Muscle layer of duodenum (tissue), 2 donors: Measurements from ENCODE around the gene EGLN2.
"Not testable (repeated sequence)": the region's sequence is repeated elsewhere in the genome, so short reads cannot be mapped to it uniquely, and the experiment has no call there.

Experiments
- H3K27ac ChIP-seq: one replicate; pipeline ENCODE4 v1.7.0; 2013; ENCODE audit warnings: mild to moderate bottlenecking, low read length
- H3K27me3 ChIP-seq: one replicate; pipeline ENCODE4 v1.7.0; 2013; ENCODE audit warnings: low read depth, mild to moderate bottlenecking, control low read depth, low read length
- H3K36me3 ChIP-seq, 2 donors: one replicate each; pipeline ENCODE4 v1.7.0; 2013; ENCODE audit warnings: low read length in 2 of 2, control low read depth in 1 of 2, mild to moderate bottlenecking in 1 of 2; ENCODE audit not compliant: insufficient read depth in 2 of 2, control insufficient read depth in 1 of 2
- H3K4me1 ChIP-seq, 2 donors: one replicate each; pipeline ENCODE4 v1.7.0; 2013; ENCODE audit warnings: low read length in 2 of 2, mild to moderate bottlenecking in 2 of 2, control low read depth in 1 of 2, moderate library complexity in 1 of 2; ENCODE audit not compliant: insufficient read depth in 2 of 2, control insufficient read depth in 1 of 2
- H3K4me3 ChIP-seq, 2 donors: one replicate each; pipeline ENCODE4 v1.7.0; 2013; ENCODE audit warnings: low read length in 2 of 2, low read depth in 1 of 2, mild to moderate bottlenecking in 1 of 2
- H3K9me3 ChIP-seq, 2 donors: one replicate each; pipeline ENCODE4 v1.7.0; 2013; ENCODE audit warnings: low read length in 2 of 2, control low read depth in 1 of 2, mild to moderate bottlenecking in 1 of 2; ENCODE audit not compliant: control insufficient read depth in 1 of 2
- donor health status: healthy.

Gene EGLN2

DNA sequence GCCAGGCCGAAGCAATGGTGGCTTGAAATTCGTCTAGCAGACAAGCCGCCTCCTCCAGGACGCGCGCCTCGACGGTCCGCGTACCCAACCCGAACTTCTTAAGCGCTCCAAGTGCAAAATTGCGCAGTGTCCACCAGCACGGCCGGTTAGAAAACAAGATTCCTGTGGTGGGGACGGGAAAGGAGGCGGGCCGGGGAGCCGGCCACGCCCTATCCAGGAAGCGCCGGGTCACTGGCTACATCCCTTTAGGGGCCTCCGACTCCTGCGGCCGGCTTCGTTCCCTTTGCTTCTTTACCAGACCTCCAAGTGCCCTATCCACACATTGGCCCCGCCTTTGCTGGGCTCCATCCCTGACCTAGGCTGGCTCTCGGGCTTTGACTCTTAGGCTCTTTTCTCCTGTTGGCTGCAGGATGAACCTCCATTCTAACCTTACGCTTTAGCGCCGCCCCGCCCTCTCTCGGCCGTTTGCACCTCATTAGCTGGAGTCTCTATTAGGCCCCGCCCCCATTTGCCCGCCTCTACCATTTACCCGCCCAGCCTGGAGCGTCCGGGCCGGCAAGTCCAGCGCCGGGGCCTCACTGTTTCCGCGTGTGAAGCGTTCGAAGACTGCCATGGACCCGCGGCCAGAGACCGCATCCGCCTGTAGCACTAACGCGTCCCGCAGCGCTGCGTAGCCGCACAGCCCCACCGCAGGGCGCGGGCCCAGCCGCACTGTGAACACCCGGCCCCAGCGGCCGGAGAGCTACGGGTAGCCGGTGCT lies 11.8 kb downstream of the EGLN2 start:
- H3K9me3 ChIP-seq, H3K27ac ChIP-seq, H3K27me3 ChIP-seq: not testable (repeated sequence)
- Histone ChIP-seq H3K4me1 (peaks cover 7 to 62% of the 10 kb centered on the region in 2 donors), H3K36me3 (peaks cover 11 to 17% of the 10 kb centered on the region in 2 donors), H3K4me3 (peak overlapping the region in 1 of 2 donors; percentile 54)

DNA sequence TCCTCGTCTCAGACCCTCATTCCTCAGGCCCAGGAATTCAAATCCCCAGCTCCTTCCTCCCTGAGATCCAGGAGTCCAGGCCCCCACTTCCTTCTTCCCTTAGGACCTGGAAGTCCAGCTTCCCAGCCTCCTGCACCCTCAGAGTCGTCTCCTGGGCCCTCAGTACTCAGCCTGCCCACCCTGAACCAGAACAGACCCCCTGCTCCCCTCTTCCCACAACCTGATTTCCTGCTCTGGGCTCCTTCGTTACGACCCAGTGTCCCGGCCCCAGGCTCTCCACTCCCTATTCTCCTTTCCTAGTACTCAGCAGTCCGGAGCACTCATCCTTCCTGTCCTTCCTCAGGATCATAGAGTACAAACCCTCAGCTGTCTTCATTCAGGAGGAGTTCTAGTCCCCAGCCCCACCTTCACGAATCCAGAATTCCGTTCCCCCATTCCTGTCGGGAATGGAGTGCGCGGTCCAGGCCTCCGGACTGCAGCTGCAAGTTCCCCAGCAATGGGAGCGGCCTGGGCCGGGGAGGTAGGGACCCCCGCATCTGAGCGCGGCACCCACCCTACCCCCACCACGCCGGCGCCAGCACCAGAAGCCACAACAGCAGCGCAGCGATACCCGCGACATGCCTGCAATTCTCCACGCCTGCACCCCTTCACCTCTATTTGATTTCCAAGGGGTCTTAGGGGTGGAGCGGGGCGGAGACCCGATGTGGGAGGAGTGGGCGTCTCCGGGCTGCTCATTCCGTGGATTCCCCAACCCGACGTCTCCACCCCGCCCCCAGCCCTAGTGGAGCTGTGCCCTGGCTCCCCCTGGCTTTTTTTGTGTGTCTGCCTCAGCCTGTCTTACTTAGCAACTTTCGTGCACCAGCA lies 12.7 kb downstream of the EGLN2 start:
- Histone ChIP-seq H3K27ac (no peak overlapping the region), H3K27me3 (no peaks in the 10 kb centered on the region), H3K36me3 (peaks cover 11 to 17% of the 10 kb centered on the region in 2 donors), H3K4me1 (peaks cover 0 to 53% of the 10 kb centered on the region in 2 donors), H3K9me3 (no peaks in the 10 kb centered on the region), H3K4me3 (peak overlapping the region in 1 of 2 donors; percentile 54)

DNA sequence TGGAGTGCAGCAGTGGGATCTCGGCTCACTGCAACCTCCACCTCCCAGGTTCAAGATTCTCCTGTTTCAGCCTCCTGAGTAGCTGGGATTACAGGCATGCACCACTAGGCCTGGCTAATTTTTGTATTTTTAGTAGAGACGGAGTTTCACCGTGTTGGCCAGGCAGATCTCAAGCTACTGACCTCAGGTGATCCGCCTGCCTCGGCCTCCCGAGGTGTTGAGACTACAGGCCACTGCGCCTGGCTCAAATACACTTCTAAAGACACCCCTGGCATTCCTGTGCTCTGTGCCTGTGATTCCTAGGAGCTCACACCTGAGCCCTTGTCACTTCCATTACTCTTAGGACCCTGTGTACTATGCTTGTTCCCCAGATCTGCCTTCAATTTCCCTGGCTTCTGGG lies 13.6 kb downstream of the EGLN2 start:
- Histone ChIP-seq H3K36me3 (peaks cover 11 to 12% of the 10 kb centered on the region in 2 donors), H3K4me1 (peaks cover 0 to 50% of the 10 kb centered on the region in 2 donors)
- H3K9me3 ChIP-seq, H3K27me3 ChIP-seq, H3K4me3 ChIP-seq, H3K27ac ChIP-seq: not testable (repeated sequence)

DNA sequence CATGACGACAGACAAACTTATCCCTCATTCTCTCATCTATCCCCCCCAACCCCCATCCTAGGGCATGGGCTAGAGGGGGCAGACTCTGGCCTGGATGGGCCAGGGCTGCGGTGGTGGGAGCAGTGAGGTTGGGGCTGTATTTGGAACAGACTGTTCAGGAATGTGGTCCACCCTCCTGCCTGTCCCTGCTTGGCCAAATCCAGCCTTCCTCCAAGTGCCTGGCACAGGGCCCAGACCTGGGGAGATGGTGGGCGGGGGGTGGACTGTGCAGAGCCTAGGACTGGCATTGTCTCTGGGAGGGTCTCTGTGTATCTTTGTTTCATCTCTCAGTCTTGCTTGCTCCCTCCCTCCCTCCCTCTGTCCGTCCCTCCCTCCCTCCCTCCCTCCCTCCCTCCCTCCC lies 14.2 kb downstream of the EGLN2 start:
- no peaks in the 10 kb centered on the region for H3K27me3 ChIP-seq
- H3K36me3 ChIP-seq = peaks cover 6 to 7% of the 10 kb centered on the region in 2 donors
- H3K4me1 ChIP-seq = peaks cover 0 to 47% of the 10 kb centered on the region in 2 donors
- H3K4me3 ChIP-seq = no peak overlapping the region
- H3K27ac ChIP-seq = no peak overlapping the region
- no peaks in the 10 kb centered on the region for H3K9me3 ChIP-seq

DNA sequence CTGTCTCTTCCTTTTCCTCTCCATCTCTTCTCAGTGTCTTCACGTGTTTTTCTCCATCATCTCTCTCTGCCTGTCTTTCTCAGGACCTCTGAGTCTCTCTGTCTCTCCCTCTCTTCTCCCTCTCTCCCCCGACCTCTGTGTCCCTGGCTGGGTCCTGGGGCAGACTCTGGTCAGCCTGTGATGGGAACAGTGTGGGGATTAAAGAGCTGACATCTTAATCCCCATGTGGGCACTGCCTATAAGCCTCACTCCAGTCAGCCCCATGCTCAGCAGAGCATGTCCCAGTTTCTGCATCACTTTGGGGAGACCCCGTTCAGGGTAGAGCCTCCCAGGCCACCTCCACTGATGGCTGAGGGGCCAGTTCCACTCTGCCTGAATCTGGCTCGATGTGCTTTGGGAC lies 16.2 kb downstream of the EGLN2 start:
- peaks cover 0 to 46% of the 10 kb centered on the region in 2 donors for H3K4me1 ChIP-seq
- no peak overlapping the region for H3K27ac ChIP-seq
- no peaks in the 10 kb centered on the region for H3K27me3 ChIP-seq
- no peak overlapping the region for H3K4me3 ChIP-seq
- H3K36me3 ChIP-seq = no peaks in the 10 kb centered on the region
- no peaks in the 10 kb centered on the region for H3K9me3 ChIP-seq

DNA sequence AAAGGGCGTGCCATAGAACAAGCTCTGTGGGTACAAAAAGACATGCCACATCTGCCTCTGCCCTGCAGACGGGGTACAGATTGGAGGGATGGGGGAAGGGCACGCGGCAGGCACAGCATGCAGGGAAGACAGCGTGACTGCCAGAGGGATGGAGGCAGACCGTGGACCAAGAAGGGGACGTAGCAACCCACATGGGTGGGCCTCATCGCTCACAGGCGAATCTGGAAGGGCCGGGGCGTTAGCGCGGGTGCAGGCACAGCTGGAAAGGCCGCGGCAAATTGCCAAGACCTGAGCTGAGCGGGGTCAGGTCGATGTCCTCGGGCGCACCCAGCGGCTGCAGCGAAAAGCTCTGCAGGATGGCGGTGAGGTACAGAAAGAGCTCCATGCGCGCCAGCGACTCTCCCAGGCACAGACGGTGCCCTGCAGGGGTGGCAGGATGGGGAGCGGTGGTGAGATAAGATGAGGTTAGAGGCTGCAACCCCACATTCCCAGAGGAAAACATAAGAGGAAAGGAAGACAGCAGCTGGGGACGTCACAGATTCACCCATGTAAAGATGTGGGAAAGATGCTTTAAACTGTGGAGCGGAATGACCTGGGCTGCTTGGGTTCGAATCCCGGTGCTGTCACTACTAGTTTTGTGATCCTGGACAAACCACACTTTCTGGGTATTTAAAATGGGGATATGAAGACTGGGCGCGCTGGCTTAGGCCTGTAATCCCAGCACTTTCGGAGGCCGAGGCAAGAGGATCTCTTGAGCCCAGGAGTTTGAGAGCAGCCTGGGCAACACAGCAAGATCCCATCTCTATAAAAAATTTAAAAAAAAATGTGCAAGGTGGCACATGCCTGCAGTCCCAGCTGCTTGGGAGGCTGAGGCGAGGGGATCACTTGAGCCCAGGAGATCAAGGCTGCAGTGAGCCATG lies 19.7 kb downstream of the EGLN2 start:
- not testable (repeated sequence) for H3K9me3 ChIP-seq, H3K27ac ChIP-seq, H3K27me3 ChIP-seq, H3K36me3 ChIP-seq
- Histone ChIP-seq H3K4me3 (peak overlapping the region; percentile 21 to 54), H3K4me1 (peaks cover 0 to 23% of the 10 kb centered on the region in 2 donors)

DNA sequence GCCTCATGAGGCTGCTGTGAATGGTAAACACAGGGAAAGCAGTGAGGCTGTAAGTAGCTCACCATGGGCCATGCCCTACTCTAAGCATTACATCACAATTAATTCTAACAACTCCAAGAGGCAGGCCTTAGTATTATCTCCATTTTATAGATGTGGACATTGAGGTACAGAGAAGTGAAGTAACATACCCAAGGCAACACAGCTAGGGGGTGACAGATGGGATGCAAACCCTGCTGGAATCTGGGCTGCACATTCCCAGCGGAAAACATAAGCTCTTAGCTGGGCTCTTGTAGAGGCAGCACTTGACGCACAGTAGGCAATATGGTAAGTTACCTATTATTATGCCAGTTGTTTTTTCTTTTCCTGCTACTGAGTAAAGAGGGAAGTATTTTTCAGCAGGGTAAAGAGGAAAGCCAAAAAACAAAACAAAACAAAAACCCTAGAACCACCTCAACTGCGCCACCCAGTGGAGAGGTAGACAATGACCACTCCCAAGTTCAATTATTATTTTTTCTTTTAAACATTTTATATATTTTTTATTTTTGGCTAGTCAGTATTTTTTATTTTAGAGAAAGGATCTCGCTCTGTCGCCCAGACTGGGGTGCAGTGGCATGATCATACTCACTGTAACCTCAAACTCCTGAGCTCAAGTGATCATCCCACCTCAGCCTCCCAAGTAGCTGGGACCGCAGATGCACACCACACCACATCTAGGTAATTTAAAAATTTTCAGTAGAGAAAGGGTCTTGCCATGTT lies 20.7 kb downstream of the EGLN2 start:
- not testable (repeated sequence) for H3K27ac ChIP-seq, H3K4me3 ChIP-seq, H3K9me3 ChIP-seq

DNA sequence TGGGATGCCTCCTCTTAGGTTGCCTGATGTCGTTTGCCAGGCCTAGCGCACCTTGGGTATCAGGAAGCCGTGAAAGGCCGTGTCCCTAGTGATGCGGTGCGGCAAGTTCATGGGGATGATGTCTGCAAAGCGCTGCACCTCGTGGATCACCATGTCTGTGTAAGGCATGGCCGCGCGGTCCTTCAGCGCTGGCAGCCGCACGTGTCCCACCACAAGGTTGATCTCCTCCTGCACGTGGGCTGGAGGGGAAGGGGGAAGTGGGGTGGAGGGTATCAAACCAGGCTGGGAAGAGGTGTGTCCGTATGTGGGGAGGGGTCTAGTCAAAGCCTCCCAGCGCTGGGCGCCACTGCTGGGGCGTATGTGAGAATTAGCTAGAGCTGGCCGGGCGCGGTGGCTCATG lies 23.2 kb downstream of the EGLN2 start:
- H3K9me3 ChIP-seq = no peaks in the 10 kb centered on the region
- no peaks in the 10 kb centered on the region for H3K27me3 ChIP-seq
- H3K27ac ChIP-seq = no peak overlapping the region
- H3K4me3 ChIP-seq = no peak overlapping the region
- peaks cover 0 to 6% of the 10 kb centered on the region in 2 donors for H3K36me3 ChIP-seq
- H3K4me1 ChIP-seq = peaks cover 0 to 21% of the 10 kb centered on the region in 2 donors

More for the DNA sequence above, 20.7 kb downstream of the EGLN2 start:
- H3K36me3 ChIP-seq, H3K27me3 ChIP-seq: not testable (repeated sequence)
- peaks cover 0 to 21% of the 10 kb centered on the region in 2 donors for H3K4me1 ChIP-seq

DNA sequence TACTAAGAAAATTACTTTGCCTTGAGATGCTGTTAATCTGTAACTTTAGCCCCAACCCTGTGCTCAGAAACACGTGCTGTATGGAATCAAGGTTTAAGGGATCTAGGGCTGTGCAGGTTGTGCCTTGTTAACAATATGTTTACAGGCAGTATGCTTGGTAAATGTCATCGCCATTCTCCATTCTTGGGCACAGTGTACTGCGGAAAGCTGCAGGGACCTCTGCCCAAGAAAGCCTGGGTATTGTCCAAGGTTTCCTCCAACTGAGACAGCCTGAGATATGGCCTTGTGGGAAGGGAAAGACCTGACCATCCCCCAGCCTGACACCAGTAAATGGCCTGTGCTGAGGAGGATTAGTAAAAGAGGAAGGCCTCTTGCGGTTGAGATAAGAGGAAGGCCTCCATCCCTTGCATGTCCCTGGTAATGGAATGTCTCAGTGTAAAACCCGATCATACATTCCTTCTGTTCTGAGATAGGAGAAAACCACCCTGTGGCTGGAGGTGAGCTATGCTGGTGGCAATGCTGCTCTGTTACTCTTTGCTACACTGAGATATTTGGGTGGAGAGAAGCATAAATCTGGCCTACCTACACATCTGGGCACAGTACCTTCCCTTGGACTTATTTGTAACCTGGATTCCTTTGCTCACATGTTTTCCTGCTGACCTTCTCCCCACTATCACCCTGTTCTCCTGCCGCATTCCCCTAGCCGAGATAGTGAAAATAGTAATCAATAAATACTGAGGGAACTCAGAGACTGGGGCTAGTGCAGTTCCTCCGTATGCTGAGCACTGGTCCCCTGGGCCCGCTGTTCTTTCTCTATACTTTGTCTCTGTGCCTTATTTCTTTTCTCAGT lies 23.9 kb downstream of the EGLN2 start:
- Histone ChIP-seq H3K4me1 (peaks cover 0 to 20% of the 10 kb centered on the region in 2 donors), H3K36me3 (peaks cover 0 to 13% of the 10 kb centered on the region in 2 donors)
- not testable (repeated sequence) for H3K9me3 ChIP-seq, H3K27me3 ChIP-seq, H3K4me3 ChIP-seq, H3K27ac ChIP-seq

DNA sequence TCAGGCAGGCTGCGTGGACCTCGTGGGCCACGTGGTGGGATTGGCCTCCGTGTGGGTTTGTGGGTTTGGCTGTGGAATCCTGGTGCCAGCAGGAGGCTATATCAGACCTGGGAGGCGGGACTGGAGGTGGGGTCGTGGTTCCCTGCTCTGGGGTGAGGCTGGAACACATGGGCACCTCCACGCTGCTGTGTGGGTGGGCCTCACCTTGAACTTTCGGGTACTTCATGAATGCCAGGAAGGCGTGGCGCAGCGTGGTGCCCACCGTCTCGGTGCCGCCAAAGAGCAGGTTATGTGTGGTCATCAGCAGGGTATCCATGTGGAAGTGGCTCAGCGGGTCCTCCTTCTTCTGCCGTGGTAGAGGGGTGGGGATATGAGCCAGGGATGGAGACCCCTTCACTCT lies 25.9 kb downstream of the EGLN2 start:
- H3K36me3 ChIP-seq = peaks cover 0 to 17% of the 10 kb centered on the region in 2 donors
- H3K9me3 ChIP-seq, H3K27ac ChIP-seq, H3K27me3 ChIP-seq, H3K4me1 ChIP-seq, H3K4me3 ChIP-seq: not testable (repeated sequence)
